A673 (cell line): ENCODE results near the gene ARHGEF6.

Experiments used
- CTCF ChIP-seq: fragments of 300-800, 200-600 bp; sonication (generic); conservative IDR thresholded peaks from 2 replicates; pipeline ENCODE4 v1.5.1; 2017; ENCODE audit warnings: low read depth, mild to moderate bottlenecking, antibody characterized with exemption, low read length, moderate library complexity, mixed read lengths
- EZH2 ChIP-seq: fragments of 200-600 bp; sonication (generic); IDR thresholded peaks from 2 replicates; pipeline ENCODE4 v1.6.1; 2017; ENCODE audit warnings: borderline replicate concordance, low read depth, mild to moderate bottlenecking, mixed read lengths, antibody characterized with exemption, low read length; ENCODE audit not compliant: poor library complexity, severe bottlenecking

- TF ChIP-seq CTCF (no peak), EZH2 (no peak)
Observed at GRCh38 chrX:136783159-136783558, 2.4 kb upstream of the ARHGEF6 start.
